ENCODE results near the gene PACSIN2. TPM values are rescaled to one million over a fixed set of nuclear protein-coding genes. Genes with fewer than 3 reads are reported as not detected.
"Not testable (repeated sequence)": the region's sequence is repeated elsewhere in the genome, so short reads cannot be mapped to it uniquely, and the experiment has no call there.

Gene PACSIN2
- total and polyA plus RNA-seq, 7 donors, result 44.2 to 126 (median 52.3) TPM

GRCh38 chr22:42926104-42926503 is 88.8 kb downstream of the PACSIN2 start:
- Histone ChIP-seq H3K9me3 (no peaks in the 10 kb centered on the region), H3K27ac (peak overlapping the region; percentile 38 to 94 (median 90)), H3K4me3 (no peak overlapping the region), H3K4me1 (peaks cover 0 to 93% (median 84%) of the 10 kb centered on the region in 4 donors), H3K27me3 (no peaks in the 10 kb centered on the region), H3K36me3 (no peaks in the 10 kb centered on the region)
- WGBS, 2 donors, result 53 to 63% methylated on average over 4 of the region's 4 CpGs
- TF ChIP-seq POLR2A (IDR thresholded peaks at IDR 0.05), result no peak
- TF ChIP-seq CTCF (IDR thresholded peaks at IDR 0.05), result no peak
- TF ChIP-seq POLR2AphosphoS5 (IDR thresholded peaks at IDR 0.05), result no peak
- no peak for TF ChIP-seq EP300 (IDR thresholded peaks at IDR 0.05)
- DNase-seq, result no peak
- intact Hi-C loops (cut with DNase I), result loop anchor here (5.0 kb wide), 1 partner anchor 36 kb away; no protein-coding TSS in a partner anchor

- Histone ChIP-seq H3K9me3 (no peaks in the 10 kb centered on the region), H3K4me1 (peaks cover 0 to 92% (median 83%) of the 10 kb centered on the region in 4 donors), H3K36me3 (no peaks in the 10 kb centered on the region), H3K4me3 (no peak overlapping the region), H3K27me3 (no peaks in the 10 kb centered on the region), H3K27ac (peak overlapping the region; percentile 28 to 94 (median 90))
- WGBS, 2 donors, result 58 to 90% methylated on average over 6 of the region's 6 CpGs
- DNase-seq, result no peak
- intact Hi-C loops (cut with DNase I), result loop anchor here (5.0 kb wide), 1 partner anchor 37 kb away; no protein-coding TSS in a partner anchor
- TF ChIP-seq CTCF (IDR thresholded peaks at IDR 0.05) (no peak), POLR2AphosphoS5 (IDR thresholded peaks at IDR 0.05) (no peak), POLR2A (IDR thresholded peaks at IDR 0.05) (no peak), EP300 (IDR thresholded peaks at IDR 0.05) (no peak)
Measured at GRCh38 chr22:42925598-42925997, 89.4 kb downstream of the PACSIN2 start.

GRCh38 chr22:42925031-42925430 is 89.9 kb downstream of the PACSIN2 start:
- intact Hi-C loops (cut with DNase I), result loop anchor here (5.0 kb wide), 1 partner anchor 37 kb away; no protein-coding TSS in a partner anchor
- not testable (repeated sequence) for H3K36me3 ChIP-seq, H3K27me3 ChIP-seq, H3K9me3 ChIP-seq, H3K4me3 ChIP-seq
- H3K27ac ChIP-seq, result peak overlapping the region in 3 of 4 donors; percentile 88 to 94 (median 92)
- 93 to 94% methylated on average over 10 of the region's 10 CpGs for WGBS, 2 donors
- H3K4me1 ChIP-seq, result peaks cover 0 to 92% (median 83%) of the 10 kb centered on the region in 4 donors
- DNase-seq, result peak; percentile 46

GRCh38 chr22:42924436-42924835 is 90.5 kb downstream of the PACSIN2 start:
- TF ChIP-seq POLR2A (IDR thresholded peaks at IDR 0.05), result no peak
- no peak for TF ChIP-seq CTCF (IDR thresholded peaks at IDR 0.05)
- TF ChIP-seq EP300 (IDR thresholded peaks at IDR 0.05), result no peak
- TF ChIP-seq POLR2AphosphoS5 (IDR thresholded peaks at IDR 0.05), result no peak
- no peaks in the 10 kb centered on the region for H3K36me3 ChIP-seq
- peak overlapping the region in 3 of 4 donors; percentile 88 to 94 (median 92) for H3K27ac ChIP-seq
- peak; percentile 59 for DNase-seq
- H3K4me1 ChIP-seq, result peaks cover 0 to 92% (median 82%) of the 10 kb centered on the region in 4 donors
- 95 to 96% methylated on average over 9 of the region's 9 CpGs for WGBS, 2 donors
- H3K9me3 ChIP-seq, result no peaks in the 10 kb centered on the region
- H3K4me3 ChIP-seq, result no peak overlapping the region
- H3K27me3 ChIP-seq, result no peaks in the 10 kb centered on the region
- intact Hi-C loops (cut with DNase I), result no loop called here

GRCh38 chr22:42922374-42923191 is 92.4 kb downstream of the PACSIN2 start:
- H3K4me3 ChIP-seq, result no peak overlapping the region
- WGBS, 2 donors, result 83 to 87% methylated on average over 13 of the region's 13 CpGs
- TF ChIP-seq CTCF (IDR thresholded peaks at IDR 0.05), result no peak
- TF ChIP-seq POLR2AphosphoS5 (IDR thresholded peaks at IDR 0.05), result no peak
- peaks cover 0 to 91% (median 79%) of the 10 kb centered on the region in 4 donors for H3K4me1 ChIP-seq
- no peaks in the 10 kb centered on the region for H3K9me3 ChIP-seq
- H3K36me3 ChIP-seq, result no peaks in the 10 kb centered on the region
- no peaks in the 10 kb centered on the region for H3K27me3 ChIP-seq
- peak overlapping the region in 3 of 4 donors; percentile 61 to 74 (median 71) for H3K27ac ChIP-seq
- intact Hi-C loops (cut with DNase I), result no loop called here
- DNase-seq, result no peak

Data from sigmoid colon (tissue), 7 donors.